Measurements from ENCODE around the gene TBC1D1.
A peak's percentile ranks its signal among the peaks of the same experiment; 100 is the strongest.
"Not testable (repeated sequence)": the region's sequence is repeated elsewhere in the genome, so short reads cannot be mapped to it uniquely, and the experiment has no call there.

The TBC1D1 gene

DNA sequence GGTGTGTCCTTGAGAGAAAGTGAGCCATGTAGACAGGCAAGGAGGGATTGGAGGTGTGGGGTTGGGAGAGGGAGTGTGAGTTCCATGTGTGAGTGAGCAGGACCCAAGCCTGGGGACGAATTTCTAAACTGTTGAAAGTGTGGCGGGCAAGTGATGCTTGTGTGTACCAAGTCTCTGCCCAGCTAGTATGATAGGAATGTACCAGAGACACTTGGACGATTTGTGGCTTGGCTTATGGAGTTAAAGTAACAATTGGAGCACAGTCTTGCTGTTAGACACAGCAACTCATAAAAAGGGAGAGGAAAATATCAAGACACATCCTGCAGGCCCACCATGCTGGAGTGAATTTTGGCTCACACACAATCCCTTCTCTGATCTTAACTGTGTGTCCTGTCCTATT, 77.9 kb downstream of the TBC1D1 start:
- no peak for DNase-seq

DNA sequence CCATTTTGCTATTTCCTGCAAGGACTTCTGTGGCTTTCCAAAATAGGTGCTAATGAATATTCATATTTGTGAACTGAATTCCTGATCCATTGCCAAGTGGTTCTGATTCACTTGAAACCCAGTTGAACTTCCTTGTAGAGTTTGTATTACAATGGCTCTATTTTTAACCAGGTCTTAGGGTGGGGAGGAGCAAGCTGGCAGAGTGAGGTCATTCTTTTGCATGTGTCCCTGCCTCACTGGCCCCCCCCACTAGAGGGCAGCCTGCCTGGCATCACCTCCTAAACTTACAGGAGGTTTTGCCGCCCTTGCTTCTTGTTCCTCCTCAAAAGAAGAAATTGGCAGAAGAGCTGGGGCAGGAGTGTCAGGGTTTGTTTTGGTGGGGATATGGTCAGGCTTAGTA, 79.8 kb downstream of the TBC1D1 start:
- DNase-seq, result peak; percentile 63

DNA sequence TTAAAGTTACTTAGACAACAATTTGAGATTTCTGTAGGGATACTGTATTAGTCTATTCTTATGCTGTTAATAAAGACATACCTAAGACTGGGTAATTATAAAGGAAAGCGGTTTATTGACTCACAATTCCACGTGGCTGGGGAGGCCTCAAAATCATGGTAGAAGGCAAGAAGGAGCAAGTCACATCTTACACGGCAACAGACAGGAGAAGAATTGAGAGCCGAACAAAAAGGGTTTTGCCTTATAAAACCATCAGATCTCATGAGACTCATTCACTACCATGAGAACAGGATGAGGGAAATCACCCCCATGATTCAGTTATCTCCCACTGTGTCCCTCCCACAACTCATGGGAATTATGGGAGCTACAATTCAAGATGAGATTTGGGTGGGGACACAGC, 80.3 kb downstream of the TBC1D1 start:
- no peak for DNase-seq

DNA sequence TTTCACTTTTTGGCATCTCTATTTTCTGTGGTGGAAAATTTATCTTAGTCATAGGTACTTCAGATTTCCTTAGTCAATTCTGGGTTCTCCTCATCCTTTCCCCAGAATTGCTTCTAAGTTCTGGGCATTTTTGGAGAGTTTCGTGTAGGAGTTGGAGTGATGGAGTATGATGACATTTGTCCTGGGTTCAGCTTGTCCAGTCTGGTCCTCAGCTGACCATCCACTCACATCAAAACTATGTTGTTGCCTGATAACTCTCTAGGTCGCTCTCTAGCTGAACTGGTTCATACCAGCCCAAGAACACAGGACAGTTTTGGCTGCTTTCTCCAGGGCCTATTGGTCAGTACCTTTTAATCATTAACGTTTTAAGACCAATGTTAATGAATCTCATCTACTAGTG, 82.6 kb downstream of the TBC1D1 start:
- DNase-seq, result no peak

DNA sequence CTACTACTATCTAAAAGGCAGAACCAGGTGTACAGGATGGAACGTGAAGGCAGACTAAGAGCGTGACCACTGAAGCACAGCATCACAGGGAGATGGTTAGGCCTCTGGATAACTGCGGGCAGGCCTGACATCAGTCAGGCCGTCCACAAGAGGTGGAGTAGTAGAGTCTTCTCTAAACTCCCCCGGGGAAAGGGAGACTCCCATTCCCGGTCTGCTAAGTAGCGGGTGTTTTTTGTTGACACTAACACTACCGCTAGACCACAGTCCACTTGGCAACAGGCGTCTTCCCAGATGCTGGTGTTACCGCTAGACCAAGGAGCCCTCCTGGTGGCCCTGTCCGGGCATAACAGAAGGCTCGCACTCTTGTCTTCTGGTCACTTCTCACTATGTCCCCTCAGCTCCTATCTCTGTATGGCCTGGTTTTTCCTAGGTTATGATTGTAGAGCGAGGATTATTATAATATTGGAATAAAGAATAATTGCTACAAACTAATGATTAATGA, 84.5 kb downstream of the TBC1D1 start:
- not testable (repeated sequence) for DNase-seq

DNA sequence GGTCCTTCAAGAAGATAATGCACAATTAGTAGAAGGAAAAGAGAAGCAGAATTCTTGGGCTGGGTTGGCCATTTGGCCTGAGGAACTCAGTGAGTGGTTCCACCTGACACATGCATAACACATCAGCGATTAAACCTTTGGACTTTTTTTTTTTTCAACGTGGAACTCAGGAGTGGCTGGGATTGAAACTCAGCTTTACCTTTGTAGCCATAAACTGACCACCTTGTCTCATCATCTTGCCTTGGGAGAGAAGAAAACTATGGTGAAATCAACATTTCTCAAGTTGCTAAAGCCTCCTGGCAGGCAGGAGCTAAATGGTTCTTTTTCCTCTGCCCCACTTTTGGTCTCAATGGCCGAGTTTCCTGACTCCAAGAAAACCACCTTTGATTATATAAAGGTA, 85.6 kb downstream of the TBC1D1 start:
- DNase-seq, result no peak

DNA sequence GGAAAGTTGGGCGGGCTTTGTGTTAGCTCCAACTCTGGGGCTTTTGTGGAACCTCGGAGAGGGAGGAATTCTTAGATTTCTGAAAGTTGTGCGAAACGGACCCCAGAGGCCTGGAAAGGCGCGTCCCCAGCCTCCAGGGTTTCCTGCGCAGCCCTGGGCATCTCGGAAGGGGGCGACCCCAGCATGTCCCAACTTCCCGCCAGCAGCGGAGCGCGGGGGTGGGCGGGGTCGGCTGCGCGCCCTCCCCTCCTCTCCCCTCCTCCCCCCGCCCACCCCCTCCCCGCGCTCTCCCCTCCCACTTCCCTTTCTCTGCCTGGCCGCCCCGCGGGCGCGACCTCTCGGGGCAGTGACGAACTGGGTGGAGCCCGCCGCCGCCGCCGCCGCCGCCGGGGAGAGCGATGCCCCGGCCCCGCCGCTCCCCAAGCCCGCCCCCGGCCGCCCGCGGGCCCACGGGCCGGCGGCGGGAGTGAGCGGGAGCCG, 86.1 kb downstream of the TBC1D1 start:
- DNase-seq, result peak; percentile 88

DNA sequence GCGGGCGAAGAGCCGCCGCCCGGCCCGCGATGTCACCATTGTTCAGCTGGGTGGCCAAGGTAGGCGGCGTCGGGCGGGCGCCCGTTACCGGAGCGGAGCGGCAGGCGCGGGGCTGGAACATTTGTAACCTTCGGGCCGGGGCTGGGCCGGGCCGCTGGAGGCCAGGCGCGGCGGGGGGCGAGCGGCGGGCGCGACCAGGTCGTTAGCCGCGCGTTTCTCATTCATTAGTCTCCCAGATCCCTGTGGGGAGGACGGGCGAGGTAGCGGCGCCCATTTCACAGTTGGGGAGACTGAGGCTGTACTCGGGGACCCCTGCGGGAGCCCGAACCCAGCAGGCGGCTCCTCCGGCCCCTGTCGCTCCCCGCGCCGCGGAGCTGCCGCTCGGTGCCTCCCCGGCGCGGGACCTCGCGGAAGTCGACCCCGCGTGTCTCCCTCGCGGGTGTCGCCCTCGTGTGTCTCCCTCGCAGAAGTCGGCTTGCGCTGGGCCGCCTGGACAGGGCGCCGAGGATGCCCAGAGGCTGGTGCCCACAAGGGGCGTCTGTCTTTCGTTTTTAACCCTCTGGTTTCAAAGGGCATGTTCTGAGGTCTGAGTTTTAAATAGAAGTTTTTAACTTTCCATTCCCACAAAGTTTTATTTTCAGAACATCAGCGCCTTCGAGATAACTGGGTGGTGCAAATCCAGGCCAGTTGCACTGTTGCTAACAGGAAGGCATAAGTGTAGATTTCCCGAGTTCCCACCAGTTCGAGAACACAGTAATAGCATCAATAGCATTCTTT, 86.8 kb downstream of the TBC1D1 start:
- peak; percentile 80 for DNase-seq

DNA sequence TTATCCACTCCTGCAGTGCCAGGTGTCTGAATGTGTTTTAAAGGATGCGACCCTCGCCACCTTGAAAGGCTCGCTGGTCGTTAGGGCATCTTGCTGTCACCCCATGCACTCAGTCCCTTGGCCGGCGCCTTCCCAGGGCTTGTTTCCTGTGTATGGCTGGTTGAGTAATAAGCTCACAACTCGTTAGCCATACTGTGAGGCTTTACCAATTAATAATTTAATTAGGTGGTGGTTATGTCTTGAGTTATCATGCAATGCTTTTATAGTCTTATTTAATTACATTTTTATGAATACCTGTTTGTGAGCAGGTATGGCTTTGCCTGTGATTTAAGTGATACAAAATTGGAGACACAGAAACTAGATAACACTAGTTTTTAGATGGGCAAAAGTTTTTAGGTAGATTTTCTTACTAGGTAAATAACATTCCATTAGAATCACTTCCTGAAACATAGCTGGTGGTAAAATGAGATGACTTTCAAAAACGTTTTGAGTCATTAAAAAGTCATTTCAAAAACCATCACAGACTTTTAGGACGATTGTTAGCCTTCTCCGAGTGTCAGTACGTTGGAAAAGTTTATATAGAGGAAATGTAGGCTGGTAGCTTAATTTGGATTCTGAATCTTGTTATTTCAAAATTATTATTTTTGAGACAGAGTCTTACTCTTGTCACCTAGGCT, 87.5 kb downstream of the TBC1D1 start:
- peak; percentile 28 for DNase-seq

DNA sequence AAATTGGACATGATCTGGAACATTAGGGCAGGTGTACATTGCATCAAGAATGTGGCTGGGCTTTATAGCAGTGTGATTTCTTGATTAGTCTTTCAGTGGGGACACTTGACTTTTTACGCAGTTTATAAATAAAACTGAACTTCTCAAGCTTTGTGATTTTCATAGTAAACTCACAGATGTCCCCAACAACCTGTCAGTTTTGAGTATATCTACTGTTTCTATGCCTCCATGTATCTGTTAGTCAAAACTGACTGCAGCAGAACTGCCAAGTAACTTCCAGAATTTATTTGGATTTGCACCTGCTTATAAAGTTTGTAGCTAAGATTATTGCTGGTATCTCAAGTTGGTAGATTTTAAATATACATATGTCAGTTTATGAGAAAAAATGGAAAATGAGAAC, 89.4 kb downstream of the TBC1D1 start:
- no peak for DNase-seq

DNA sequence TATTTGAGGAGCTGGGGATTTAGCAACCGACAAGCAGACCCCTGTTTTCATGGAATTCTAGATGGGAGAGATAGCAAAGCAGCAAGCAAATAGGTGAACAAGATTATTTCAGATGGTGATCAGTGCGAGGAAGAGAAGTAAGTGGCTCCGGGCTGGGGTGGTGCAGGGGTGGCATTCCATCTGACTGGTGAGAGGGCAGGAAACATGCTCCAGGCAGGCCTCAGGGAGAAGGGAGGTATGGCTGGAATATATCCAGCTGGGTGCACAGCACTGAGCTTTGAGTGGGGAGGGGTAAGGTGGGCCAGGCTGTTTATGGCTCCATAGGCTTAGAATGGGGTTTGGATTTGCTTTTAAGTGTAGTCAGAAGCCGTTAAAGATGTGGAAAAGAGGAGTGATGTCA, 90.5 kb downstream of the TBC1D1 start:
- DNase-seq, result no peak

DNA sequence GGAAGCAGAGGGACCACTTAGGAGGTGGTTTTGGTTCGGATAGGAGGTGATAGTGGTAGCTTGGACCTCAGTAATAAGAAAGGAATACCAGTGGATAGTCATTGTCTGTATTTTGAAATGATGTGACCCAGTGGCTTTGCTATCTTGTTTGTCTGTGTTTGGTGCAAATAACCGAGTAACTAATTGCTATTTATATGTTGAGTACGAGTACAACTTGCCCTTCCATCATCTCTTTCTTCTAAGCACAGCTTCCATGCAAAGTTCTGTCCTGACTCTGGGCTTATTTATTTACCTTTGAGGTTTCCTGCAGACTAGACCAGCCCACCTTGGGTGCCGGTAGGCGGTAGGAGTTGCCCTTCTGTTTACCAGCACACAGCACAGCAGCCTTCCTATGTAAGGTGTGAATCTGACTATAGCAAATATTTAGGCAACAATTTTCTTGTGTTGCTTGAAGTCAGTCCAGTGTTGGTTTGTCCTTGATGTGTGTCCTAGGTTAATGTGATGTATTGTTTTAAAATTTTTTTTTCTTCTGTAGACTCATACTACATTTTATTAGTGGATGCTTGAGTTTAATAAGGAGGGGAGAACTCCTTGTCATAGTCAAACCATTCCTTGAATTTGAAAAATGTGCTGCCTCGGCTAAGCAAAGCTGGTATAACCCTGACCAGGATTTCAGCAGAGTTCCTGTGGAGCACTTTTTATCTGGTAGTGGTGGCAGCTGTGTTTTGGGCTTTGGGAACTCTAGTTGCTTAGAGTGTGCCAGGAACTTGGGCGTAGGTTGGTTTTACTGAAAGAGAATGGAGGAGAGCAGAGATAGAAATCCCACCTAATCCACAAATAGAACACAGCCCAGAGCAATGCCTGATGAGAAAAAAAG, 91.2 kb downstream of the TBC1D1 start:
- DNase-seq, result no peak

DNA sequence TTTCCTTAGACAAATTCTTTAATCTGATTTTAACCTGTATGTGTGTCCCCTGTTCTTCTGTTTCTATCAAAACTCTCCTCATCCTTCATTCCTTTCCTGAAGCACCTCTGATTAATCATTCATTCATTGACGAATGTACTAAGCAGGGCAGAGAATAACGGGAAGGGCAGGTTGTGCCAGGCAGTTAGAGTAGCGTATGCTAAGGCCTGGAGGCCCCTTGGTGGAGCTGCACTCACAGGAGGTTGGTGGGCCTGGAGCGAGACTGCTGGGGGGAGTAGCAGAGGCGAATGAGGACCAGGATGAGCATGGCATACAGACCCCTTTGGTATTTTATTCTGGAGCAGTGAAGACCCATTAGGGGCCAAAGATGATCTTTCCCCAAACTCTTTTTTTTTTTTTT, 91.9 kb downstream of the TBC1D1 start:
- DNase-seq, result no peak

DNA sequence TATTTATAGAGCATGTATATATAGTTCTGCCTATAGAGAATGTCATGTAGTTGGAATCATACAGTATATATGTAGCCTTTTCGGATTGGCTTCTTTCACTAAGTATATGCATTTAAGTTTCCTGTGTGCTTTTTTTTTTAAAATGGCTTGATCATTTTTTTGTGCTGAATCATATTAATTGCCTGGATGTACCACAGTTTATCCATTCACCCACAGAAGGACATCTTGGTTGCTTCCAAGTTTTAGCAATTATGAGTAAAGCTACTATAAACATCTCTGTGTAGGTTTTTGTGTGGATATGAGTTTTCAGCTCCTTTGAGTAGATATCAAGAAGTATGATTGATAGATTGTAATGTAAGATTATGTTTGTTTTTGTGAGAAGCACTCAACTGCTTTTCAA, 93.1 kb downstream of the TBC1D1 start:
- no peak for DNase-seq

DNA sequence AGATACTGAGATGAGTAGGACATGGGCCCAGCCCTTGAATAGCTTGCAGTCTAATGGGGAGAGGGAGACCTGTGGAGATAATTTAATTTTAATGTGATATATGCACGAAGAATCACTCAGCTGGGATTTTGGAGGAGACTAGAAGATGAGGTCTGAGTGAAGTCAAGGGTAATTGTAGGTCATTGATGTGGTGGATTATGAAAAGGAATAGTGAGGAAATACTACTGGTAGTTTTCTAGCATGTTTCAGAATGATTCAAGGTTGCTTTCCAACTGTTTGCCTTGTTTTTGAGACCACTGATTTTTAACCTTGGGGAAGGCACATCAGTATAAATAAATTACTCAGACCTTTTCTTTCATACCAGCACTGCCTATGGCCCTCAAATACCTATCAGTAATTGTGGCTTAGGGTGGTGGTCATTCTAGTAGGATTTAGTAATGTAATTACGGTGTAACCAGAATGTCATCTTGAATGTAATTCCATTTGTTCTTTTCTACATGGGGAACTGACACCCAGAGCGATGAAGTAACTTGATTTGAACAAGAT, 94.9 kb downstream of the TBC1D1 start:
- no peak for DNase-seq

DNA sequence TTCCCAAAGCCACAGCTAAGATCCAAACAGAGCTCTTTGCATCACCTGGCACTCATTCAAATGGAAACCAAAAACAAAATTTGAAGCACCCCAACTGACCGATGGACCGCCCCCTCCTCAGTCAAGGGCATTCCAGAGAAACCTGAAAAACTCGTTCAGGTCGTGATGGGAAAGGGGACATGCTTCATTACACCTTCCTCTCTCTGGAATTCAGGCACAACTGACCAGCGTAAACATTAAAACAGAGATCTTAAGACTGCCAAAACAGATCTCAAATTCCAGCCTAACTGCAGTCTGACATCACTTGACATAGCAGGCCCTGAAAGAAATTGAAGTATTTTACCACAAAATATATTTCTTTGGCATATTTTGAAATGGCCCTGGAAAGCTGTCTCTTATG, 97.8 kb downstream of the TBC1D1 start:
- no peak for DNase-seq

DNA sequence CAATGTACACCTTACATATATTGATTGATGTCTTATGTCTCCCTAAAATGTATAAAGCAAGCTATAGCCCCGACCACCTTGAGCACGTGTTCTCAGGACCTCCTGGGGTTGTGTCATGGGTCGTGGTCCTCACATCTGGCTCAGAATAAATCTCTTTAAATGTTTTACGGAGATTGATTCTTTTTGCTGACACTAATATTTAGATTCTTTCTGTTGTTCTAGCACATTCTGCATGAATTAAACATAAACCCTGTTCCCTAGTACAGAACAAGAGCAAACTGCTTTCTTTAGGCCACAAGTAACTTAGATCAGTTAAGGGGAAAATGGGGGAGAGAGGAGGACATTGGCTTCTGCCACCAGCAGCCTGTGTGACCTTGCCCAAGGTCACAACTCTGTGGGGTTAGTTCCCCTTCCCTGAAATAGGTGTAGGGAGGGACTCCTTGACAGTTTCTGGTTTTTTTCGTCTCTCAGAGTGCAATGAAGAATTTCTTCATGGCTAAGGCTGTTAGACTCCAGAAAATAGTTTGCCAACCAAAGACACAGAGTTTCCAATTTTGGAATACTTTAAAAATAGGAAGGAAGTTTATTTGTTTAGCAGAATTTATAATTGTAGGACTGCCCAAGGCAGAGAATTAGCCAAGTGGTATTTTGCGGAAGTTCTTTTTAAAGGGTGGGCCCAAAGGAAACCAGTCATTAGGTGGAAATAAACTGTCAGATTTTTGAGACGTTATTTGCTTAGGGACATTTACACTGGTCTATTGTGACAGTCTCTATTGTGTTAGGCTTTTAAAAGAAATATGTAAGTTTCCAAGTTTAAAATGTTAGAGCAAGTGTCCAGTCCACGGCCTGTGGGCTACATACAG, 98.7 kb downstream of the TBC1D1 start:
- DNase-seq, result no peak

DNA sequence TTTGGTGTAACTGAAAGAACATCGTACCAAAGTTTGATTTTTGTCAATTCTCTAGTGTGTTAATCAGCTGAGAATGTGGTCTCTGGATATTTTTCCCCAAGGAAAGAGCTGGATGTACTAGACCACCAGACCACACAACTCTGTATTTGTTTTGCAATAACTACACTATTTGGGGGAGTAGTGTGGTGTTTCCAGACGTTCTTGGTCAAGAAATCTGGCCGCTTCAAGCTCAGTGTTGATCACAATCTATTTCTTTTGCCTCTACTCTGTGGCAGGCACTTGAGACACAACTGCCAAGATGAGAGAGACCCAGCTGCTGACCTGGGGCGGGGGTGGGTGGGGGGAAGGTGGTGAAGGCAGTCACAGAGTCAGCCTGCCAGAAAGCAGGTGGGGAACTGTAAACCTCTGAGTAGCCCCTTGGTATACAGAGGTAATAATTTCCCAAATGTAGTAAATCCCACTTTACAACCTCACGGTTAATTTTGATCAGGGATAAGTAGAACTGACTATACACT, 99.9 kb downstream of the TBC1D1 start:
- DNase-seq, result no peak

DNA sequence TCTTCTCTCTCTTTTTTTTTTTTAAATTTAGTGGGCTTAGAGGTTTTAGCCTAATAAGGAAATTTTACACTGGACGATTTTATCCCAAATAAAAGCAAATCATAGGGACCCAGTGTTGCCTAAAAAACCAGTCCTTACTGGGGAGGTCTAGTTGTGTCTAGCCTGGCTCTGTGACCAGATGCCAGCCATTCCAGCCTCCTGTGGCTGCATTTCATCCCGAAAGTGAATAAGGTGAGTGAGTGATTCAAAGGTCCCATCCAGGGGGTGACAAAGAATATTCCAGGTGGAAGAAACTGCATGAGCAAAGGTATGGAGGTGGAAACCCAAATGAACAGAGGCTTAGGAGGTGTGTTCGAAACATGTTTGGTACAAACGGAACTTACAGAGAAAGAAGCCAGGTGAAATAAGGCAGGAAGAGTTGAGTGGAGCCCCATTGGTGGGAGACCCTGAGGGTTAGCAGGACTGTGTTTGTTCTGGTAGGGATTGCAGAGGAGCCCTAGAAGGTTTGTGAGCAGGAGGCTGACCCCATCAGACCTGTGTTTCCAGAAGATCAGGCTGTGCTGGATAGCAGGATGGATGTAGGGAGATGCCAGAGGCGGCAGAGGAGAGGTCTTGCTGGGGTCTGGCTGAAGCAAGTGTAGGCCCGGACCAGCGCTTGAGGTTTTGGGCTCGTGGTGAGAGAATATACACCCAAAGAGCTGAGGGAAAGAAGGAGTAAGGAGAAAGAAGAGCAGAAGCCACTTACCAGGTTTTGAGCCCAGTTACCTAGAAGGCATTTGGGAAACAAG, 100.9 kb downstream of the TBC1D1 start:
- no peak for DNase-seq

DNA sequence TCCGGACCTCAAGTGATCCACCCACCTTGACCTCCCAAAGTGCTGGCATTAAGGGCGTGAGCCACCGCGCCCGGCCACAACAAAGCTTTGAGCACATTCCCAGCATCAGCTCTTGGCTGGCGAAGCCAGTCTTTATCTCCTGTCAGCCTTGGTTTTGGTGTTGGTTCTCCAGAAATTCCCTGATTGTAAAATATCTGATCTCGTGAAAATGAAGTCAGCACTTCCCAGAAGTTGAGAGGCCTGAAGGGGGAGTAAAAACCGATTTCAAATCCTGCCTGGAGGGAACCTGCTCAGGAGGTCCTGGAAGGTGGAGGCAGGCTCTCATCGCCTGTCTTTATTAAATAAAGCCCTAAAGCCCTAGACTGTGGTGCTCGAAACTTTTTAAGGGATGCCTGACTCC, 102.9 kb downstream of the TBC1D1 start:
- no peak for DNase-seq

DNA sequence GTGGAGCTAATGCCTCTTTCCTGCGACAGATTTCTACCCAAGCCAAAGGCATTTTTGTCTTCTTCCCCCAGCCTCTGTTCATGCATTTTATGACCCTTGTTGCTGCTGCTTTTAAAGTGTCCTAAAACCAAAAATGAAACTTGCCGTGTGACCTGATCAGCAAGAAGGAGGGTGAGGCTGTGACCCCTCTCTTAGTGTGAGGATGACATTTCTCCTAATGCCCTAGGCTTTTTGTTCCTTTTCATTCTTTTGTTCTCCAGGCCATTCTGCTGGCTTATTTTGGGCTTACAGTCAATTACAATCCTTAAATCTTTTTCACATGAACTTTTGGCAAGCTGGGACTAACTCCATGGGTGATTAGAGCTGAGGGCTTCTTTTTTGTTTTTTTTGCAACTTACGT, 103.7 kb downstream of the TBC1D1 start:
- DNase-seq, result no peak

All from CD4-positive, alpha-beta T cell treated with Interleukin-6 for 4 hours (primary cell).